Choroid plexus epithelial cell (primary cell): Measurements from ENCODE around the gene COL5A1.
"Not testable (repeated sequence)": the region's sequence is repeated elsewhere in the genome, so short reads cannot be mapped to it uniquely, and the experiment has no call there.

Experiments
- DNase-seq: peaks from one replicate; pipeline ENCODE4 v3.0.0-alpha.2; 2010; ENCODE audit warnings: low read depth
- H3K4me3 ChIP-seq: 2 replicates; pipeline ENCODE4 v1.5.1; 2011; ENCODE audit warnings: low read depth, mild to moderate bottlenecking, control low read depth, low read length, moderate library complexity
- CTCF ChIP-seq: conservative IDR thresholded peaks from 2 replicates; pipeline ENCODE4 v1.5.1; 2011; ENCODE audit warnings: low read depth, mild to moderate bottlenecking, control low read depth, inconsistent platforms, low read length, moderate library complexity

The COL5A1 gene

GRCh38 chr9:134640506-134641172, 964 bp upstream of the COL5A1 start:
- TF ChIP-seq CTCF: no peak
- peak overlapping the region; percentile 85 for H3K4me3 ChIP-seq
- no peak for DNase-seq

DNA sequence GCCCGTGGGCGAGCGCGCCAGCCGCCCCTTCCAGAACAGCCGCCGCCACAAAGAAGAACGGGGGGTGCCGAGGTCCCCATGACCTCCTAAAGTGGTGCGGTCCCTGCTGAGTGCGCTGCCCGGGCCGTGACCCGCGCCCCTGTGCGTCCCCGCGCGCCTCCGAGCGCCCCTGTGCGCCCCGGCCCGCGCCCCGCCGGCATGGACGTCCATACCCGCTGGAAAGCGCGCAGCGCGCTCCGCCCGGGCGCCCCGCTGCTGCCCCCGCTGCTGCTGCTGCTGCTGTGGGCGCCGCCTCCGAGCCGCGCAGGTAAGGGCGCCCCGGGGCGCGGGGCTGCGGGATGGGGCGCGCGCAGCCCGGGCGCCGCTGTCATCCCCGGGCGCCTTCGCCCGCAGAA, 384 bp downstream of the COL5A1 start:
- no peak for TF ChIP-seq CTCF
- DNase-seq: no peak
- peak overlapping the region; percentile 85 for H3K4me3 ChIP-seq

DNA sequence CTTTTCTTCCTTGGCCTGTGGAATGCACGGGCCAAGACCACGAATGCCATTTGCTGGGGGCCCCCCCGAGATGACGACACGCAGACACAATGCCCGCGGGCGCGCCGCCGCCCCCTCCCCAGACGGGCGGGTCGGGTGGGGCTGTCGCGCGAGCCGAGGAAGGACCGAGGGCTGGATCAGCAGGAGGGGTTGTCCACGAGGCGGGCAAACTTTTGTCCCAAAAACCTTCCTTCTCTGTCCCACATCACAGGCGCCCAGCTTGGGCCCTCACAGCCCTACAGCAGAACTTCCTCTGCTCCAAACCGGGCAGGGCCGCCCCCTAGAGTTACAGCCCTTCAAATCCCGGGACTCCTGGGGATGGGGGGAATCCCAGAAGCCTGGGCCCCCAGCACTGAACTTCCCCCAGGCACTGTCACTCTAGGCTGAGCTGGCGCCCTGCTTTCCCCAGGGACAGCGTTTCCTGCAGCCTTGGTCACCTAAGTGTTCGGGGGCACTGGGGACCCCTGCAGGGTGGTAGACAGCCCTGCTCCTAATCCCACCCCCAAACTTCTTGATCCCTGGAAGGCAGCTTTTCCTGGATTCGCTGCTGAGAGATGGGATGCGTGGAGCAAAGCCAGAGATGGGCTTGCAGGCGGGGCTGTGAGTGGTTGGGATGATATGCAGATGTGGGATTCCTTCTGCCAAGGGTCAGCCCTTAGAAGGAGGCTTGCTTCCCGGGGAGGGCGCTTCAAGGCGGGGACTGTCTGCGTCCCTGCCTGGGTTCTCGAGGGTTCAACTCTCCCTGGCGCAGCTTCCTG, 980 bp downstream of the COL5A1 start:
- DNase-seq: peak; percentile 82
- TF ChIP-seq CTCF: peak; percentile 61
- peak overlapping the region; percentile 85 for H3K4me3 ChIP-seq

- TF ChIP-seq CTCF: peak; percentile 18
- H3K4me3 ChIP-seq: peak overlapping the region; percentile 85
- DNase-seq: peak; percentile 42
Observed at GRCh38 chr9:134643222-134643671, 1.6 kb downstream of the COL5A1 start.

GRCh38 chr9:134644401-134644724, 2.8 kb downstream of the COL5A1 start:
- not testable (repeated sequence) for DNase-seq
- peak overlapping the region; percentile 66 for H3K4me3 ChIP-seq

DNA sequence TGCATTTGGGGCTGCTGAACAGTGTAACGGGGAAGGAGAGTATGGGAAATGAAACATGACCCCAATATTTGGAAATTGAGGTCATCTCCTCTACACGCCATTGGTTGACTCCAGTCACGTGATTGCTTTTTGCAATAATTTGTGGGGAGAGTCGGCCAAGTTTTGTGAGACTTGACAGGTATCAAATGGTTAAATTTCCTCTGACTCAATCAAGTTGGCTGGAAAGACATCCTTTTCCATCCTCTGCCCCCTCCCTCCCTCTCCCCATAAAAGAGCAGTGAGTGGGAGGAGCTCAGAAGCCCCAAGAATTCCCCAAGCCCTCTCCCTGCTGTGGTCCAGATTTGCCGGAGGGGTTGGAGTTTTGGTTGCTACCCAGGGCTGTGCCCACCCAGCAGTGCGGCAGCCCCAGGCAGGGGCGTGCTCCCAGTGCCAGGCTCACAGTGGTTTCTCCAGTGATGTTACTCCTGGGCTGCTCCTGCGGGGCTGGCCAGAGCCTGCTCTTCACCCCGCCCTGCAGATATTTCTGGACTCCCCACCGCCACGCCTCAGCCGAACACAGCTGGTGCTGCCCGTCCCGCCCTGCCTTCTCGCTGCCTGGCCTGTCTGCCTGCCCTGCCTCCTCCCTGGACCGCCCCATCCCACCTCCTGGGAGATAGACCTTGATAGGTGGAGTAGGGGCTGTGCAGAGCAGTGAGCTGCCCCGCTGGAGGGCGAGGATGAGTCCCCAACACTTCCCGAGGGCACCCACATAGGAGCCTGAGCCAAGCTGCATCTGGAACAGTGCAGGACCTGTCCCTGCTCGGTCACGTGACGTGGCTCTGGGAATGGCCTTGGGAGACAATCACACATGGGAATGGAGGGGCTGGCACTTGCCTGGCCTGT, 3.4 kb downstream of the COL5A1 start:
- TF ChIP-seq CTCF: no peak
- H3K4me3 ChIP-seq: peak overlapping the region; percentile 66
- DNase-seq: peak; percentile 99
